ENCODE measurements around the gene TWSG1.

Gene TWSG1

DNA sequence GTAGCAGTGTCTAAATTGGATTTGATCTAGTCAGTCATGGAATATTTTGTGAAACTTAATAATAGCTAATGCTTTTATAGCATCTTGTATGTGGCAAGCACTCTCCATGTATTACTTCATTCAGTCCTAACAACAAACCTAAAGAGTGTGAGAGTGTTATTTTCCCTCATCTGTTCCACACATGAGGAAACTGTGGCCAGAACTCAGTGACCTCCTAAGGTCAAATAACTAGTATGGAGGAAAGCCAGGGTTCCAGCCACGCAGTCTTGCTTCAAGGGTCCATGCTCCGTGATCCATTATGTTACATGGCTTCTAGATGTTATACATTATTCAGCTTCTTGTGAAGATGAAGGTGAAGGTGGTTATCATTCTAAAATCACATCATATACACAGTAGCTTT lies 45.5 kb downstream of the TWSG1 start:
- no peaks in the 10 kb centered on the region for H3K27me3 ChIP-seq (replicated peaks; ENCODE audit: control insufficient read depth, insufficient read depth, low read length)
- no peaks in the 10 kb centered on the region for H3K36me3 ChIP-seq (ENCODE audit: control insufficient read depth, insufficient read depth, low read length)
- no peak overlapping the region for H3K4me3 ChIP-seq (replicated peaks; ENCODE audit: low read depth, low read length)
- TF ChIP-seq, protein P1, sequence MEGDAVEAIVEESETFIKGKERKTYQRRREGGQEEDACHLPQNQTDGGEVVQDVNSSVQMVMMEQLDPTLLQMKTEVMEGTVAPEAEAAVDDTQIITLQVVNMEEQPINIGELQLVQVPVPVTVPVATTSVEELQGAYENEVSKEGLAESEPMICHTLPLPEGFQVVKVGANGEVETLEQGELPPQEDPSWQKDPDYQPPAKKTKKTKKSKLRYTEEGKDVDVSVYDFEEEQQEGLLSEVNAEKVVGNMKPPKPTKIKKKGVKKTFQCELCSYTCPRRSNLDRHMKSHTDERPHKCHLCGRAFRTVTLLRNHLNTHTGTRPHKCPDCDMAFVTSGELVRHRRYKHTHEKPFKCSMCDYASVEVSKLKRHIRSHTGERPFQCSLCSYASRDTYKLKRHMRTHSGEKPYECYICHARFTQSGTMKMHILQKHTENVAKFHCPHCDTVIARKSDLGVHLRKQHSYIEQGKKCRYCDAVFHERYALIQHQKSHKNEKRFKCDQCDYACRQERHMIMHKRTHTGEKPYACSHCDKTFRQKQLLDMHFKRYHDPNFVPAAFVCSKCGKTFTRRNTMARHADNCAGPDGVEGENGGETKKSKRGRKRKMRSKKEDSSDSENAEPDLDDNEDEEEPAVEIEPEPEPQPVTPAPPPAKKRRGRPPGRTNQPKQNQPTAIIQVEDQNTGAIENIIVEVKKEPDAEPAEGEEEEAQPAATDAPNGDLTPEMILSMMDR (IDR thresholded peaks at IDR 0.05; ENCODE audit: insufficient read depth, low read length, poor library complexity, severe bottlenecking) = no peak
- no peak for DNase-seq (ENCODE audit: extremely low read depth, insufficient read length)

DNA sequence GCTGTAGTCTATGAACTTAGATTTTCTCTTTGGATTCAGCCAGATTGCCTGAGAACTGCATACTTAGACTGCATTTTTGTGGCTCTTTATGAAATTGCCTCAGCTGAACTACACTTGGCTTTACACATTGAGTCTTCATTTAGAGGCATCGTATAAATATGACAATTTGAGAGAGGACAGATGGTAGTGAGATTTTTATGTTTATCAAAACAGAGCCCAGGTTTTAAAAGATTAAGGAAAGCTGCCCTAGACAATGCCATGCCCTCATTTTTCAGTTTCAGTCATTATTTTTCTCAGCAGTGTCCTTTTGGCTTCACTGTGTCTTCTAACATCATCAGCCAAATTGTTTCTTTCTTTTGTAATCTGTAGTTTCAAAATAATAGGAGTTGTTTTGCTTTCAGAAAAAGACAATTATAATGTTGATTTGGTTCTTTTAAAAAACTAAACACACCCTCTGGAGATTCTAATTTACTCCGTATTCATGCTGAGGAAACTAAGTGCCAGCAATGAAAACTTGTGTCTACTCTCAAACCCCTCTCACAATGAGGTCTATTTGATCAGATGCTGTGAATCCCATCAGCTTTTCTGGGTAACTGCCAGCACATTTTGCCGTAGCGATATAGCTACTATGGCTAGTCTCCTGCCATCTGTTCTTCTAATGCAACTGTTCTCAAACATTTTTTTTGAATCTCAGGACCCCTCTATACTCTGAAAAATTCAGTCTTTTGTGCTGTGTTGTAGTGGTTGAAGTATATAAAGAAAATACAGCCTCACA lies 46.2 kb downstream of the TWSG1 start:
- H3K36me3 ChIP-seq (ENCODE audit: control insufficient read depth, insufficient read depth, low read length) = no peaks in the 10 kb centered on the region
- TF ChIP-seq, protein P1 (IDR thresholded peaks at IDR 0.05; ENCODE audit: insufficient read depth, low read length, poor library complexity, severe bottlenecking) = no peak
- H3K4me3 ChIP-seq (replicated peaks; ENCODE audit: low read depth, low read length) = no peak overlapping the region
- no peak for DNase-seq (ENCODE audit: extremely low read depth, insufficient read length)
- H3K27me3 ChIP-seq (replicated peaks; ENCODE audit: control insufficient read depth, insufficient read depth, low read length) = no peaks in the 10 kb centered on the region

DNA sequence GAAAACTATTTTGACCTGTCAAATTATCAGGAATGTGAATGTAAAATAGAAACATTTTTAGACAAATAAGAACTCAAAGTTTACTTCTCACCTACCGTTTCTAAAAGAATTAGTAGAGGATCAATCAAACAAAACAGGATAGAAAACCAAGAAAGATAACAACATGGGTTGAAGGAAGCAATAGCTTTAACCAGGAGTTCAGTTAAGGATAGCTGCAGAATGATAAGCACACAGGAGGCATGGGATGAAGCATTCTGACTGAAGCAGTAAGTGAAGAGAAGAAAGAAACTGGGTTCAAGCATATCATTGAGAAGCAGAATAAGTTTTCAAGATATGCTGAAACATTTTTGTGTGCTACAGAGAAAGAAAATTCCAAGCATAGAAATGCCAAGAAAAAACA lies 52.3 kb downstream of the TWSG1 start:
- peaks cover 2% of the 10 kb centered on the region for H3K36me3 ChIP-seq (ENCODE audit: control insufficient read depth, insufficient read depth, low read length)
- no peaks in the 10 kb centered on the region for H3K27me3 ChIP-seq (replicated peaks; ENCODE audit: control insufficient read depth, insufficient read depth, low read length)
- no peak for DNase-seq (ENCODE audit: extremely low read depth, insufficient read length)
- TF ChIP-seq, protein P1 (IDR thresholded peaks at IDR 0.05; ENCODE audit: insufficient read depth, low read length, poor library complexity, severe bottlenecking) = no peak
- no peak overlapping the region for H3K4me3 ChIP-seq (replicated peaks; ENCODE audit: low read depth, low read length)

DNA sequence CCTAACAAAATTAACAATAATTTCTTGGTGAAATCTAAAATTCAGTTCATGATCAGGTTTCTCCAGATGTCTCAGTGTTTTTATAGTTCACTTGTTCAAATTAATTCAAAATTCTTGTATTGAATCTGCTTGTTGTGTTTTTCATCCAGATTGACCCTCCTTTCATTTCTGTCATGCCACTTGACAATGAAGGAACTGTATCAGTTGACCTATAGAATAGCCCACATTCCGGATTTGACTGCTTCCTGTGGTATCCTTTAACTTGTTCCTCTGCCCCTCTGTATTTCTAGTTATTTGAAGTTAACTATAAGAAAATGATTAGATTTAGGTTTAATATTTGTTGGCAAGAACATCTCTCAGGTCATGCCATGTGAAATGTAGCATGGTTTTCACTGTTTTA lies 53.3 kb downstream of the TWSG1 start:
- TF ChIP-seq, protein P1 (IDR thresholded peaks at IDR 0.05; ENCODE audit: insufficient read depth, low read length, poor library complexity, severe bottlenecking) = no peak
- Histone ChIP-seq H3K4me3 (replicated peaks; ENCODE audit: low read depth, low read length) (no peak overlapping the region), H3K36me3 (ENCODE audit: control insufficient read depth, insufficient read depth, low read length) (peaks cover 4% of the 10 kb centered on the region), H3K27me3 (replicated peaks; ENCODE audit: control insufficient read depth, insufficient read depth, low read length) (no peaks in the 10 kb centered on the region)
- DNase-seq (ENCODE audit: extremely low read depth, insufficient read length) = no peak

DNA sequence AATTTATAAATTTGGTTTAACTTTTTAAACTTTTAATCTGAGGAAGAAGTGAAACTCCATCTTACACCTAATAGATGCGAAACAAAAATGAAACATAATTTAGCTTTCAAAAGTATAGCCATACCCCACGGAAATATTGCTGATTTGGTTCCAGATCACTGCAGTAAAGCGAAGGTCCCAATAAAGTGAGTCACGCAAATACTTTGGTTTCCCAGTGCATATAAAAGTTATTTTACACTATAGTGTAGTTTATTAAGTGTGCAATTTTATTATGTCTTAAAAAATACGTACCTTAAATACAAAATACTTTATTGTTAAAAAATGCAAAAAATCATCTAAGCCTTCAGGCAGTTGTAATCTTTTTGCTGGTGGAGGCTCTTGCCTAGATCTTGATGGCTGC lies 55.1 kb downstream of the TWSG1 start:
- no peak for DNase-seq (ENCODE audit: extremely low read depth, insufficient read length)
- H3K36me3 ChIP-seq (ENCODE audit: control insufficient read depth, insufficient read depth, low read length) = peaks cover 4% of the 10 kb centered on the region
- H3K4me3 ChIP-seq (replicated peaks; ENCODE audit: low read depth, low read length) = no peak overlapping the region
- TF ChIP-seq, protein P1 (IDR thresholded peaks at IDR 0.05; ENCODE audit: insufficient read depth, low read length, poor library complexity, severe bottlenecking) = no peak
- H3K27me3 ChIP-seq (replicated peaks; ENCODE audit: control insufficient read depth, insufficient read depth, low read length) = no peaks in the 10 kb centered on the region

All from GM06990 (cell line).